Smooth muscle cell (in vitro differentiated cells): ENCODE data around the gene ANO1. TPM values are rescaled to one million over a fixed set of nuclear protein-coding genes. Genes with fewer than 3 reads are reported as not detected.

Experiments
- DNase-seq: peaks from one replicate; lab custom pipeline; 2025; ENCODE audit not compliant: unreplicated experiment; lab: John Stamatoyannopoulos, UW
- H2AFZ ChIP-seq: fragments of 200-600 bp; sonication (generic); 2 replicates; pipeline ENCODE4 v1.6.0; 2016; ENCODE audit warnings: antibody characterized with exemption, low read depth, mild to moderate bottlenecking
- H3F3A ChIP-seq: fragments of 200-600 bp; sonication (generic); 2 replicates; pipeline ENCODE4 v1.6.0; 2017; ENCODE audit warnings: antibody characterized with exemption, low read depth
- H3K27ac ChIP-seq: fragments of 200-600 bp; sonication (generic); 2 replicates; pipeline ENCODE4 v1.5.1; 2016; ENCODE audit warnings: low read depth, mild to moderate bottlenecking
- H3K27me3 ChIP-seq: fragments of 200-600 bp; sonication (generic); 2 replicates; pipeline ENCODE4 v1.6.1; 2016; ENCODE audit warnings: low read depth, mild to moderate bottlenecking
- H3K36me3 ChIP-seq: fragments of 200-600 bp; sonication (generic); 2 replicates; pipeline ENCODE4 v1.5.1; 2016; ENCODE audit warnings: low read depth
- H3K4me1 ChIP-seq: fragments of 200-600 bp; sonication (generic); 2 replicates; pipeline ENCODE4 v1.5.1; 2016; ENCODE audit warnings: low read depth
- H3K4me2 ChIP-seq: fragments of 200-600 bp; sonication (generic); 2 replicates; pipeline ENCODE4 v1.6.0; 2016; ENCODE audit warnings: mild to moderate bottlenecking
- H3K4me3 ChIP-seq: fragments of 200-600 bp; sonication (generic); 2 replicates; pipeline ENCODE4 v1.5.1; 2016; ENCODE audit warnings: mild to moderate bottlenecking
- H3K79me2 ChIP-seq: fragments of 200-600 bp; sonication (generic); 2 replicates; pipeline ENCODE4 v1.6.0; 2016; ENCODE audit warnings: low read depth, mild to moderate bottlenecking
- H3K9ac ChIP-seq: fragments of 200-600 bp; sonication (generic); 2 replicates; pipeline ENCODE4 v1.6.0; 2016; ENCODE audit warnings: low read depth
- H3K9me3 ChIP-seq: fragments of 200-600 bp; sonication (generic); replicated peaks from 2 replicates; pipeline ENCODE4 v1.5.1; 2016; ENCODE audit warnings: low read depth
- H4K20me1 ChIP-seq: fragments of 200-600 bp; sonication (generic); 2 replicates; pipeline ENCODE4 v1.6.0; 2016; ENCODE audit warnings: low read depth
- CTCF ChIP-seq: fragments of 200-600 bp; sonication (generic); IDR thresholded peaks from 2 replicates; pipeline ENCODE4 v1.5.1; 2017; ENCODE audit warnings: borderline replicate concordance, mild to moderate bottlenecking, antibody characterized with exemption; ENCODE audit not compliant: insufficient read depth, poor library complexity, severe bottlenecking
- WGBS: methylation state at CpG from one replicate; pipeline ENCODE4 v1.1.7; 2016; ENCODE audit warnings: low lambda C conversion rate; 5-methylcytosine and 5-hydroxymethylcytosine counted together
- polyA plus RNA-seq: library from polyadenylated mRNA; unstranded; fragments of >200 nt; fragmentation: Nextera tagmentation; extraction: Ambion mirVana; gene quantifications from 2 replicates; pipeline ENCODE4 v1.2.1, GENCODE V29; 2016
- total RNA-seq: library from RNA; depleted of rRNA; stranded (reverse); fragments of >200 nt; gene quantifications from 2 replicates; pipeline ENCODE4 v1.2.3, GENCODE V29; 2014

Gene ANO1
- total and polyA plus RNA-seq, 2 experiments from 2014 or later, result 93.4 to 133 TPM

DNA sequence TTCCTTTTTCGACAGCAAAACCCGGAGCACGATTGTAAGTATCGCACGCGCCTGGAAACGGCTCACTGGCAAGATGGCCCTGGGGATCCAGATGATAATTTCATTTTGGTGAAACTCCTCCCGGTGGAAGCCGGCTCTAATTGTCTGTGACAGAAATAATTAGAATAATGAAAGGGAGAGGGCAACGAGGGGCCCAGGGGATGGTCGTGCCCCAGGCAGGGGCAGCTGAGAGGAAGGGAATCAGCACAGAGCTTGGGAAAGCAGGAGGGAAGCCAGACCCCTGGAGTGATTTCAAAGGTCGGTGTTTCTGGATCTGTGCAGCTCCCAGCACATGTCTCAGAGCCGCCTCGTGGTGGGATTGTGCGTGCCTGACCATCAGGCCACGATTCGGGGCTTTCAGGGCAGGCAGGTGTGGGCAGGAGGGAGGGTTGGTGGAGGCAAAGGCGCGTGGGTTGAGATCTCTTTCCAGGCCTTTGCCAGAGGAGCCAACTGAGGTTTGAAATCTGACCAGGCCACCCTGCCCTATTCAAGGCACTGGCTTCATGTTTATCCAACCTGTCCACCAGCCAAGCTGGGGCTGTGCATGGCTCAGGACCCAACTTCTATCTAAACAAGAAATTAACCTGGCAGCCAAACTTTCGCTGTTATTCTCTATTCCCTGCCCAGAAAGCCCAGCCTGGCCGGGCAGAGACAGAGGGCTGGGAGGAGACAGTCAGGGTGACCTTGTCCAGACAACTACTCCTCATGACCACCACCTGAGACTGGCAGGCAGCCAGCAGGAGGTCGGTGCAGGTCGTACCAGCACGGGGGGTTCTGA is 27.8 kb downstream of the ANO1 start:
- H4K20me1 ChIP-seq, result peaks cover 6% of the 10 kb centered on the region
- WGBS, result 89% methylated on average over 24 of the region's 24 CpGs
- no peak overlapping the region for H3K27ac ChIP-seq
- H3K9me3 ChIP-seq, result no peaks in the 10 kb centered on the region
- H3K9ac ChIP-seq, result no peak overlapping the region
- no peak overlapping the region for H3K4me2 ChIP-seq
- no peak overlapping the region for H3K4me3 ChIP-seq
- no peak for TF ChIP-seq CTCF
- H3K4me1 ChIP-seq, result peaks cover 22% of the 10 kb centered on the region
- no peak overlapping the region for H2AFZ ChIP-seq
- no peak for DNase-seq
- H3K27me3 ChIP-seq, result no peaks in the 10 kb centered on the region
- H3K36me3 ChIP-seq, result no peaks in the 10 kb centered on the region
- H3F3A ChIP-seq, result no peaks in the 10 kb centered on the region
- H3K79me2 ChIP-seq, result no peaks in the 10 kb centered on the region

DNA sequence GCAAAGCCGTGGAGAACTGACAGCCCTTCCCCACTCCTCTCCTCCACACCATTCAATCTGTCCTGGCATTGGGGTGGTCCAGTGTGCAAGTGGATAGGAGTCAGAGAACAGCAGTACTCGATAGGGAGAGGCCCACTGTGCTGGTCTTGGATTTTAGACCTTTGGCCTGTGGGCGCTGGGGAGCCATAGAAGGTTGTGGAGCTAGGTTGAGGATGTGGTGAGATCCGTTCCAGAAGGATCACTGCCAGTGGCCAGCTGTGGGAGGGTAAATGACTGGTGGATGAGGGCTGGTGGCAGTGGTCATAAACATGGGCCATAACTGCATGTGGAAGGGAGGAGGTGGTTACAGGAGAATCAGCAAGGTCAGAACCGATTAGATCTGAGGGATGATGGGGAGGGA is 28.6 kb downstream of the ANO1 start:
- no peak overlapping the region for H3K9ac ChIP-seq
- H3K79me2 ChIP-seq, result no peaks in the 10 kb centered on the region
- H3K4me3 ChIP-seq, result no peak overlapping the region
- H2AFZ ChIP-seq, result no peak overlapping the region
- DNase-seq, result no peak
- no peaks in the 10 kb centered on the region for H3F3A ChIP-seq
- no peaks in the 10 kb centered on the region for H3K27me3 ChIP-seq
- TF ChIP-seq CTCF, result no peak
- WGBS, result 96% methylated on average over 5 of the region's 5 CpGs
- peaks cover 6% of the 10 kb centered on the region for H4K20me1 ChIP-seq
- no peaks in the 10 kb centered on the region for H3K36me3 ChIP-seq
- peaks cover 22% of the 10 kb centered on the region for H3K4me1 ChIP-seq
- H3K27ac ChIP-seq, result no peak overlapping the region
- H3K4me2 ChIP-seq, result no peak overlapping the region
- no peaks in the 10 kb centered on the region for H3K9me3 ChIP-seq

DNA sequence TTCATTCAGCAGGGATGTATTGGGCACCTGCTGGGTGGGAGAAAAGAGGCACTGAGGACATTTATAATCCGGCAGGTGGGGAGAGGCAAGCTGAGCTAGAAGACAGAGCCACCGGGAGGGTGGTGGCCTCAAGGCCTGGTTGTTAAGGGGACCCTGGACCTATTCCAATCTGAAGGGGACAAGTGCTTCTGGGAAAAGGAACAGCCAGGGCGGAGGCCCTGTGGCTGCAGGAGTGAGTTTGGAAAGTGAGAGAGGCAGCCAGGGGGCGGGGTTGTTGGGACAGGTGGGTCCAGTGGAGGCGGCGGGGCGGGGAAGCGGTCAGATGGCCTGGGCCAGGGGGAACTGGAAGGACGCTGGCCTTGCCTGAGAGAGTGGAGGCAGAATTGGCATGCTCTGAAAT is 29.1 kb downstream of the ANO1 start:
- H3K4me3 ChIP-seq, result no peak overlapping the region
- no peaks in the 10 kb centered on the region for H3K36me3 ChIP-seq

More for the DNA sequence above, 29.1 kb downstream of the ANO1 start:
- Histone ChIP-seq H3K27ac (no peak overlapping the region), H2AFZ (no peak overlapping the region), H3K79me2 (no peaks in the 10 kb centered on the region), H3K9me3 (no peaks in the 10 kb centered on the region), H3K27me3 (no peaks in the 10 kb centered on the region), H3K4me2 (no peak overlapping the region), H3K4me1 (peaks cover 26% of the 10 kb centered on the region), H3K9ac (no peak overlapping the region), H3F3A (no peaks in the 10 kb centered on the region), H4K20me1 (peaks cover 6% of the 10 kb centered on the region)
- no peak for DNase-seq
- no peak for TF ChIP-seq CTCF
- WGBS, result 99% methylated on average over 4 of the region's 9 CpGs
